Stimulated activated CD8-positive, alpha-beta memory T cell treated with anti-CD3 and anti-CD28 coated beads, Interleukin-4, amount 100 ng/mL, for 1 hour (primary cell): ENCODE results near the gene THSD4.
"Not testable (repeated sequence)": the region's sequence is repeated elsewhere in the genome, so short reads cannot be mapped to it uniquely, and the experiment has no call there.

Source experiments
- DNase-seq, 2 donors: peaks; one replicate each; pipeline ENCODE4 v3.0.0-alpha.2; 2020; ENCODE audit warnings: low read depth in 2 of 2, low spot score in 1 of 2

Gene THSD4

DNA sequence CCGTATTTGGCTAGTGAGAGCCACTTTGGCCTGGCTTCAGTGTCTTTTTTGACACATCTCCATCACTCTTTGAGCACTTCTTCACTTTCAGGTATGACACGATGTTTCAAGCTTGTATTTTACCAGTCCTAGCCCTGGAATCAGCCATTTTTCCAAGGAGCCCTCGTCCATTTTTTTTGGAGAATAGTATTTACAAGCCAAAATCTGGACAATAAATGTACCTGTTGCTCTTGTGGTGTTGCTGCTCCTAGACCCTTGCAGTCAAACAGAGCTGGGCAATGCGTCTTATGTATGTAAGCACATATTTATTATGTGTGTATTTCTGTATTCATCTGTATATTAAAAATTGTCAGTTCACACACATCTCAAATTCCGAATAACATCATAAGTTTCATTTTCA lies 231.2 kb downstream of the THSD4 start:
- DNase-seq = no peak

DNA sequence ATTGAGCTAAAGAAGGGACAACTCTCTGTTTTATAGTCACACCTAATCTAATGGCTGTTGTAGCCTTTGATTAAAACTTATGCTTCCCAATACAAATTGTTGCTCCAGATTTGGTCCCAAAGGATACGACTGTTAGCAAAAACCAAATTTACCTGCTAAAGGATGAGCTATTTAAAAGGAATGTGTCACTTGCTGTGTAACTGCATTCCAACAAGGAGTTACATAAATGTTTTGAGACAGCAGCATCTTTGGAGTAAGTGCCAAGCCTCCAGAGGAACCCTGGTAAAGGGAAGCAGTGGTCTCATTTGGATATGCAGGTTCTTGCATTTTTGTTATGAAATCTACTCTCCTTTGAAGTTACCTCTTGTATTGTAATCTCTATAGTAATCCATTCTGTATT lies 233.3 kb downstream of the THSD4 start:
- no peak for DNase-seq

DNA sequence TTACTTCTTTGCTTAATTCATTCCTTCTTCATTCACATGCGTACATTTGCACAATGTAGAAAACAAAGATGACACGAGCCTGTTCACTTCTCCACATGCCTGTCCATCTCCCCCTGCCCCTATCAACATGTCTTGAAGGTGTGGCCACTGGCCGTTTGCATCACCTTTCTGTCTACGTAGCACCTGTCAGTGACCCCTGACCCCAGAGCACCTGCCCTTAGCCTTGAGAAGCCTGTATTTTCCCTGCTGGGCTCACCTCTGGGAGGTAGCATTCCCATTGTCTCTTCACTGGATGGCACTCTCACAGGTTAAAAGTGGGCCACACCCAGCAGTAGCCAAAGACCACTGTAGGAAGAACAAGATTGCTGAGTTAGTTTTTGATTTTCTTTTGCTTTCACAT lies 234.1 kb downstream of the THSD4 start:
- no peak for DNase-seq

DNA sequence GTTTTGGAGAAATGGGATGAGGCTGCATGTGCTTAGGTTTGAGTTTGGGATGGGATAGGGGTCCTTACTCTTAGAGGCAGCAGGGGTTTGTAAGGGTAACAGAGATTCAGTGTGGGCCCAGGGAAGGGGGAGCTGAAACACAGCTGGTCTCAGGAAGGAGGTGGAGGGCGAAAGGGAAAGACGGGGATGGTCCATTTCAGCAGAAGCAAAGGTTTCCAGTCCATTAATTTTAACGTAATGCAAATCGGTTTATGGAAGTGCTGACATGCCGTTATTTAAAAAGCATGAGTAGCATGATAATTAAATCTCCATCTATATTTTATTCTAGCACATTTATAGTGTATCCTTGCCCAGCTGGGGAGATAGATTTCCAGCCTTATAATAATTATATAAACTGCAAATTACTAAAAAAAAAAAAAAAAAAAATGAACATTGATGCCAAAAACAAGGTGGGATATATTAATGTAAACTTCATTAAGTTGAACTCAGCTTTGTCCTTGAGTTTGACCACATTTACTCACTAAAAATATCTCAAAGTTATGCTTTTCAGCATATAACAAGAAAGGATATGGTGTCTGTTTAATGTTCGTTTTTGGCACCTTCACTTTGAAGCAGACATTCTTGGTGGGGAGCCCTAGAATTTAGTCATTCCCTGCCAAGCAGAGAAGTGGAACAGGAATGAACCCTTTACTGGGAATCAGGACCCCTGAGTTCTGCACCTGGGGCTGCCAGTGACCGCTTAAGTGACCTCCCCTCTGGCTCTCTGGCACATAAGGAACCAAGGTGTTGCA lies 234.7 kb downstream of the THSD4 start:
- no peak for DNase-seq

DNA sequence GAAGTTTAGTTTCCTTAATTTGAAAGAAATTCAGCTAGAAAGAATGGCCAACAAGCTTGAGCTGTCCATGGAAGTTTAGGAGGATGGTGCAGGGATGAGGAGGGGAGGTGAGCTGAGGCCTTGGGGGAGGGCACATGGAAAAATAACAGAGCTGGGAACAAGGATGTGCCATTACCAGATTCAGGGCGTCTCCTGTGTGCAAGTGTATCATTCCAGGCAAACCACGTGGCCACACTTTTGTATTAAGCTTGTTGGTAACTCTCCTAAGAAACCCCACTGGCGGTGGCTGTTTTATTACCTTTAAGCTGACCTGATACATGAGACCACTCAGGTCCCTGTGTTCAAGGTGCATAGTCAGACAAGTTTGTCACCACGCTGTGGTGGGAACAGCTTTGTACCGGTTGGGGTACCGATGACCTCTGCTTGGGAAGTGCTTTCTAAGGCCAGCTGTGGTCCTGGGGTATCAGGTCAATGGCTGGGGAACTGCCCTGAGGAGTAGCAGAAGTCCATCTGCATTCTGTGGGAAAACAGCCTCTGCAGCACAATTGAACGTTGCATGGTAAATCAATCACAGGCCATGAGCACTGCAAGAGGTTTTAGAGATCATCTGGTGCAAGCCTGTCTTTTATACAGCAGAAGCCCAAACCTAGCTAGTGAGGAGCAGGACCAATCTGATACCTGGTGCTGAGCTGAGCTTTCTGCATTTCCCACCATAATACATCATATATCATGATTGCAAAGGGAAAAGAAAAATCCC lies 235.5 kb downstream of the THSD4 start:
- no peak for DNase-seq

DNA sequence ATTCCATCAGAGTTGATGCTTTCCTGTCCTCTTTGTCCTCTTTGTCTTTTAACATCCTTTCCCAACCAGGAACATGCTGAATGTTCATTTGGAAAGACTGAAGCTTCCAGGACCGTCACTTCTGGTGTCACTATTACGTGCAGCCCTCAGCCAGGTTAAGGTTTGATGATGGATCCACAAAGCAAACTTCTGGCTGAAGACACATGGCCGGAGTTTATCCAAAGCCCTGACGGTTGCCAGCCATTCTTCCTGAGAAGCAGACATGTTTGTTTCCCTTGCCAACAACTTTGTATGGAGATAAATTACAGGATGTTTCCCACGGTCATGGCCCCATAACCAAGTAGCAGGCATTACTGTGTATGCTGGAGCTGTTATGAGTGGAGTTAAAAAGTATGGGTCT lies 236.9 kb downstream of the THSD4 start:
- DNase-seq = no peak

DNA sequence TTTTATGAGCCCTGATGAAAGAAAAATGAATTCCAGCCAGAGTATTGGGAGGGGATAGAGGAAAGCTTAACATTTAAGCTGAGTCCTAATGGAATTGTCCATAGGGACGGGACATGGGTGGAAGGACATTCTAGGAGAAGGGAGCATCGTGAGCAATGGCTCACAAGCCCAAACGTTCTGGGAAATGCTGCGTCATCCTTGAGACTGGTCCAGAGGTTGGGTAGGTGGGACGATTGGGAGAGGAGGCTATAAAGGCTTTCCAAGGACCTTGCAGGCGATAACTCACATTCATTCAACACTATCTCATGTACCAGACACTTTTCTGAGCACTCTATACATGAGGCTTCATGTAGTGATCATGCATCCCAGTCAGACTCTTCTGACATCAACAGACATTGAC lies 237.5 kb downstream of the THSD4 start:
- no peak for DNase-seq

DNA sequence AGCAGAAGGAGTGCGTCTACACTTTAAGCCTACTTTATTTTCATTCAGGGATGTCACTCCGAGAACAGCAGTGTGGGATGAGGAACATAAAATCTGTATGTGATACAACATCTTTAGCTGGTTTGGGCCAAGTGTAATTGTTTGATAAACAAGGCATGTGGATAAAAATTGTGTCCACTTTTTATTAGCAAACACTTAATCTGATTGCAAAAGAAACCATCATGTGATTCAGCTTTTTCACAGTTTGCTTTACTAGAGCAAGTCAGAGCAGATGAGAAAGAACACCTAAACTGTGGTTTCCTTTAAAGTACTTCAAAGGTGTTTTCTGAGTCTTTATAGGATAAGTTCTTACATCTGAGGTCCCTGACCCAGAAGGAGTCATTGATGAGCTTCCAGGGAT lies 237.9 kb downstream of the THSD4 start:
- DNase-seq = no peak

DNA sequence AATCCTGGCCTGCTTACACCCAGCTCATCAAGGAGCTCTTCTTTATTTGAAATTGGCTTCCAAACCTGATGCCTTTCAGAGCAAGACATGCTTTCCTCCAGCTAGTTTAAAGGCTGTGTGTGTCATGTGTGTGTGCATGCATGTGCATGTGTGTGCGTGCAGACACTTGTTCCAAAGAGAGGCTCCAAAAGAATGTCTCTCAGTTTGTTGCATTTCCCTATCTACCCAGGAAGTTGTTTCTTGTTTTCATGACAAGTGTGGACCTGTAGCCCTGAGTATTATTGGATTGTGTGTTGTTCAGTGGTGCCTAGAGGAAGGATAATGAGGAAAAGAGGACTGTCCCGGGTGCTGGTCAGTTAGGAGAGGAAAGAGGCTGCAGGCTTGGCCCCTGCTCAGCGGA lies 240.0 kb downstream of the THSD4 start:
- DNase-seq = no peak

DNA sequence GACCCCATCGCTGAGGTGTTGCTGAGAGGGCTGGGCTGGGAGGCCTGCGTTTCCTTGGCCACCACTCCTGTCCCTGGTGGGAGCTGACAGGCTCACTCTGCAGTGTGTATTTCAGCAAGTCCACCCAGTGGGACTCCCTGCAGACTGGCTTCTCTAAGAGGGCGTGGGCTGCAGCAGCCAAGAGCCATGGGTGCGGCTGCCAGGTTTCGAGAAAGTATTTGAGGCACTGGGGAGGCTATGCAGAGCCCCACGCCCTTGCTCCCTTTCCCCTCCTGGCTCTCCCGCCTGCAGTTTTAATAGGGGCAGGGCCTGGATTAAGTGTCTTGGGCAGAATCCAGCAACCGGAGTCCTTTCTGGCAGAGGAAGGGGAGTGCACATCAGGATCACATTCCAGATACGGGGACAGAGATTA lies 242.1 kb downstream of the THSD4 start:
- no peak for DNase-seq

DNA sequence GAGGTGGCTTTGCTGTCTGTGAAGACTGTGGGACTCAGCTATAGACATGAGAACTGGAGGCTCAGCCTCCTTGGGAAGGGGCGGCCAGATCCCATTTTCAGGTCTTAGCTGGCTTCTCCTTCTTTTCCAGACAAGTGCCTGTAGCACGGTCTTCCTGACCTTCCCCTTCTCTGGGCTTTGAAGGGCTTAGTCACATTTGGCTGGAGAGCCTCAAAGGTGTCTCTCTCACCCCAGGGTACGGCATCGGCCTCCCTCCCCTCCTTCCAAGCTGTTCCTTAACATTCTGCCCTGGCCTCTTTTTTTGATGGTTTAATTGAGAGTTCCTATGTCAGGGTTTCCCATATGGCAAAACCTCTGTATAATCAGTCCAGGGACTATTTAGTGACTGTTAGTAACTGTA lies 242.7 kb downstream of the THSD4 start:
- DNase-seq = no peak

DNA sequence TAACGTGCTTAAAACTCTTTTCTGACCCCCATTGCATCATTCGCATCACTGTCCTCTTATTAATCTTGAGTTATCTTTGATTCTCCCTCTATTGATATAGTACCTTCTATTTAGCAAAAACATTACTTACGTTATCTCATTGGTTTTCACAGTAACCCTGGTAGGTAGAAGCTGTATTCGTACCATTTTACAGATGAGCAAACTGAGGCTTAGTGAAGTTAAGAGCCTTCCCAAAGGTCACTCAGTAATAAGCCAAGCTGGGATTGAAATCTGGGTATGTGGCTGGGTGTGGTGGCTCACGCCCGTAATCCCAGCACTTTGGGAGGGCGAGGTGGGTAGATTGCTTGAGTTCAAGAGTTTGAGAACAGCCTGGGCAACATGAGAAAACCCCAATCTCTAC lies 244.0 kb downstream of the THSD4 start:
- DNase-seq = no peak

DNA sequence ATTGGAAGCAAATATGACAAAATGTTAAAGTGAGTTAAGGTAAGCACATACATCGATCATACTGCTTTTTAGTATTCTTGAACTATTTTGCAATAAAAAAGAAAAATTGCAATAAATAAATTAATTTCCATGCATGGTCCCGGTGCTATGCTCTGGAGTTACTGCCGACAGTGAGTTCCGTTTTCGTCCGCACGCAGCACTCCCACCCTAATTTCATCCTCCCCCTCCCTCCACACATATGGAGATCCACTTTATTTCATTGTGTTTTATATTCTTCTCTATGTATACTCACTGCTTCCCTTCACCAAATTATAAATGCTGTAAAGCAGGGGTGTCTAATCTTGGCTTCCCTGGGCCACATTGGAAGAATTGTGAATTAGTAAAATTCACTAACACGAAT lies 247.3 kb downstream of the THSD4 start:
- DNase-seq = no peak

DNA sequence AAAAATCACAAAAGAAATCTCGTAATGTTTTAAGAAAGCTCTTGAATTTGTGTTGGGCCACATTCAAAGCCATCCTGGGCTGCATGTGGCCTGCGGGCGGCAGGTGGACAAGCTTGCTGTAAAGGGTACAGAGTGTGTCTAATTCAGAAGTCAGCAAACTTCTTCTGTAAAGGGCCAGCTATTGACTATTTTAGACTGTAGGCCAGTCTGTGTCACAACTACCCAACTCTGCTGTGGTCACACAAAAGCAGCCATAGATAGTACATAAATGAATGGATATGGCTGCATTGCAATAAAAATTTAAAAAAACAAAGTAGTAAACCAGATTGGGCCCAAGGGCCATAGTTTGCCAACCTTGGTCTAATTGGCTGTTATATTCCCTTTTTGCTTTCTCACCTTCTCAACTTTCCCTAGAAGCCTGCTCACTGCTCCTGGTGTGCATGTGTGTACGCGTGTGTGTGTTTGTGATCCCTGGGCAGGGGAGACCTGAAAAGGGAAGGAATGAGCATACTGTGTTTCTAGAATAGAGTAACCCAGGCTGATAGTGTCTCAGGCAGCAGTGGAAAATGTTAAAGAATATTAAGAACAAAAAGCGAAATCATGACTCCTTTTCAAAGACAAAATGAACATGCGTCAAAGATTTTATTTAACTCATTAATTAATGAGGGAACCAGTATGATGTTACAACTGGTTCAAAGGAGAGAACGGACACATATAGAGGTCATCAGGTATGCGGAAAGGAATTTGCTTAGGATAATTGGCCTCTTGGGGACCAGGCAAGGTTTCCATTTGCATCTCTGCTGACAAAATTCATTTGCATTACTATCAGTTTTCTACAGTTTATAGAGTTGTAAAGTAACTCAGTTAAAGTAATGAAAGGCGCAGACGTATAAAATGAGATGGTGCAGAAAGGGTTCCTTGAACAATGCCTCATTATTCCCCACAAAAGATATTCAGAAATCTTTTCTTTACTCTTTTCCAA lies 248.0 kb downstream of the THSD4 start:
- no peak for DNase-seq

DNA sequence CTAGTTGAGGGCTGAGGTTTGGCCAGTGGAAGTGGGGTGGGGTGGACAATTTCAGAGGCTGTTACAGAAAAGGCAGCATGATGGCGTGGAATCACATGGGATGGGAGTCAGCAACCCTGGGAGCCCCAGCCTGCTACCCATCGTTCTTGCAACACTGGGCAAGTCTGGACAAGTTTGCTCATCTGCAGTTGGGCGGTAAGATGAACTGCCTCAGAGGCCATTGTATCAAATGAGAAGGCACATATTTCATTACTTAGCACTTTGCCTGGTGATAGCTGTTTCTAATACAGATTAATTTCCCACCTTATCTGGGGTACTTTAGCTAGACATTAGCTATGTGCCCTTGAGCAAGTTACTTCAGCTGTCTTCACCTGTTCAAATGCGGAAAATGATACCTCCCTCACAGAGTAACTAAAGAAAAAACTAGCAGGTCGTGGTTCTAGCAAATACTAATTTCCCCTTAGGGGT lies 248.9 kb downstream of the THSD4 start:
- DNase-seq = no peak

DNA sequence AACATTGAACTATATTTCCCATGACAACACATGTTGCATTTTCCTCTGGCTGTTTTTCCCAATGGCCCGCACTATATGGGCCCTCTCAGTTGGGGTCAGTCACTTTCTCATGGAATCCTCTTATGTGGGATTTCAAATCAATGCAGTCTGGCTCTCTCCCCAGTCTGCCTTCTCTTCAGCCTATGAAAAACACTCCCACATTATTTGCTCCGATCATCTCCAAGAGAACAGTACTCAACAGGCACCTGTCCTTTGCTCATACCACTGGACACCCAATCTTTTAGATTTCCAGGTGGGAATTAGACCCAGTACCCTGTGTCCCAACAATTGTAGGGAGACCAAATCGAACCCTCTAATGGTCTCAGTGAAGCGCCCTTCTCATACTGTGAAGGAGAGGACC lies 251.3 kb downstream of the THSD4 start:
- DNase-seq = no peak

DNA sequence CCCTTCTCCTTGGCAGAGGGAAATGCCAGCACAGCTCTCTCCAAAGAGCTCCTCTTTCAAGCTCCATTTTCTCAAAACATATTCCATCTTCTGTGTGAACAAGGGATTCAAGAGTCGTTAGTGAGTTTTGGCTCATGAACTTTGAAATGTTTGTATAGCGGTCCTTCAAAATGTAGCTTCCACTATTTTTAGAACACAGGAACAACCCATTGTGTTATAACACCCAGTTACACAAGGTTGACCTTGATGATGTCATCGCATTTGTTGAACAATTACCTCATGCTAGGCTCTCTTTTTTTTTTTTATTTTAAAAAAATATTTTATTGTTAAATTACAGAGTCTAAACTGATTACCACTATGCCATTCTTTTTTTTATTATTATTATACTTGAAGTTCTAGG lies 251.7 kb downstream of the THSD4 start:
- no peak for DNase-seq

DNA sequence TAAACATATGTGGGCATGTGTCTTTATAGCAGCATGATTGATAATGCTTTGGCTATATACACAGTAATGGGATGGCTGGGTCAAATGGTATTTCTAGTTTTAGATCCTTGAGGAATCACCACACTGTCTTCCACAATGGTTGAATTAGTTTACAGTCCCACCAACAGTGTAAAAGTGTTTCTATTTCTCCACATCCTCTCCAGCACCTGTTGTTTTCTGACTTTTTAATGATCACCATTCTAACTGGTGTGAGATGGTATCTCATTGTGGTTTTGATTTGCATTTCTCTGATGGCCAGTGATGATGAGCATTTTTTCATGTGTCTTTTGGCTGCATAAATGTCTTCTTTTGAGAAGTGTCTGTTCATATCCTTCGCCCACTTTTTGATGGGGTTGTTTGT lies 252.5 kb downstream of the THSD4 start:
- DNase-seq = not testable (repeated sequence)

DNA sequence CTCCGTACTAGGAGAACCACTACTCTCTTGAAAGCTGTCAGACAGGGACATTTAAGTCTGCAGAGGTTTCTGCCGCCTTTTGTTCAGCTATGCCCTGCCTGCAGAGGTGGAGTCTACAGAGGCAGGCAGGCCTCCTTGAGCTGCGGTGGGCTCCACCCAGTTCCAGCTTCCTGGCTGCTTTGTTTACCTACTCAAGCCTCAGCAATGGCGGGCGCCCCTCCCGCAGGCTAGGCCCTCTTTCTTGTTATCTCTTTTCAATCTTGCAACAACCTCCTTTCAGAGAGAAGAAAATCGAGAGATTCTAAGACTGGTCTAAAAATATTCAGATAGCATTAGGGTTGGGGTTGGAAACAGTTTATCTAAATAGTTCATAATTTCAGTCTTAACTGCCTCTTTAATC lies 257.5 kb downstream of the THSD4 start:
- DNase-seq = not testable (repeated sequence)

DNA sequence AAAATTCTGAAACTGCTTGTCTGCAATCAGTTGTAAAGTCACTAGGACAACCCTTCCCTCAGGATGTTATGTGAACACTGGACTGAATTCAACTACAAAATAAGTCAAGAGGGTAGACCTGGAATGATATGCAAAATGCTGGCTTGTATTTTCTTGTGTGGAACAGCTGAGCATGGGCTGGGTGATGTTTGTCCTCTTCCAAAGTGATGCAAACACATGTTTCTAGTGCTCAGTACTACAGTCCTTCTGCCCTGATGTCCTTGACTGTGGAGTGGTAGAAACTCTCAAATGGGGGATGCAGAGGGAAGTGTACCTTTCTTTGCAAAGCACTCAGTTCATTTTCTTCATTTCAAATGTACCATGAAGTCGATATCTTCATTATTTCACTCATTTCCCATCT lies 258.6 kb downstream of the THSD4 start:
- DNase-seq = no peak

DNA sequence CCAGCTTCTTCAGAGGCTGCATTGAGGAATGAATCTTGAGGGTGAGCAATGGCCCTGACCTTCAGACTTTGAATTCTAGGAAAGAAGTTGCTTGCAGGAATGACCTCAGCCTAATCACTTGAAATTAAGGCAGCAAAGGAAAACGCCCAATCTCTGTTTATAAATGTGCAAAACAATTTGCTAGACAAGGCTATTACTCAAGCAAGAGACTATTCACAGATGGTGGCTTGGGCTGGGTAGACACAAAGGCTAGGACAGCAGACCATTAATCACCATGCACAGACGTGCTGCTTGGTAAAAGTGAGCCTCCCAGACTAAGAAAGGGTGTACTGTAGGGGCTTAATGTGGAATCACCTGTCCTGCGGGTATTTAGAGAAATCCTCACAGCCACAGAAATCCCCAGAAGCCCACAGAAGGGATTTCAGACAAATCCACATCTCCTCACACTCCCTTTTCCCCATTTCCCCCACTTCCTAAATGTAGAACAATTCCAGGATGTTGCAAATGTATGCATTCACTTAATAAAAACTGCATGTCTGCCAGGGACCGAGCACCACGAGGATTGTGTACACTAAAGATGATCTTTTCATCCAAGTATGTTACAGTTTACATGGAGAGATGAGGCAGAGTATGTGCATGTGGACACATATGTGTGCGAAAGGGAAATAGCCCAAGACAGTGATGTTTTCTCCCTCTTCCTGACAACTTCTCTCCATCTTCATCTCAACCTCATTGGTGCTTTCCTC lies 259.5 kb downstream of the THSD4 start:
- DNase-seq = no peak
